ENCODE results near the gene FMN1. TPM values are rescaled to one million over a fixed set of nuclear protein-coding genes. Genes with fewer than 3 reads are reported as not detected.

Gene FMN1
- total and polyA plus RNA-seq, 7 donors: 0.21 to 20.0 (median 2.5) TPM

DNA sequence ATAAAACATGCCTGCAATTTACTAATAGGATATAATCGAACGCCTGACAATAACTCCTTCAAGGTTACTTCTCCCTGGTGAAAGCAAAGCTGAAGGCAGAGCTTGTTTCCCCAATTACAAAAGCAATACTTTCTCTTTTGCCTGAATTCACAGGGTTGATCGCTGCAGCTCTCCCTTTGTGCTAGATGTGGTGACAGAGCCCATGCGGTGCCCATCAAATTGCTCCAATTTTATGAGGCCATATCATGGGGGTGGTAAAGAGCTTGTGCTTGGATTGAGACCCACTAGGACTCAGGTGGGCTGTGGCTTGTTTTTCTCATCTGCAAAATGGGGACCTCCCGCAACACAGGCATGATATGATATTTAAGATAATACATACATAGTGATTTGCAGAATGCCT lies 333.3 kb downstream of the FMN1 start:
- H3K27ac ChIP-seq: no peak overlapping the region

GRCh38 chr15:32859996-32860395 lies 334.5 kb downstream of the FMN1 start:
- ATAC-seq (no peak), DNase-seq (no peak)
- WGBS, 3 donors: 59 to 79% (median 71%) methylated on average over 2 of the region's 2 CpGs
- H3K4me1 ChIP-seq: no peaks in the 10 kb centered on the region
- no peak overlapping the region for H3K4me3 ChIP-seq
- intact Hi-C loops (cut with DNase I): loop anchor here in 1 of 2 donors (10.0 kb wide), 1 partner anchor 125 kb away; no protein-coding TSS in a partner anchor
- no peaks in the 10 kb centered on the region for H3K9me3 ChIP-seq
- H3K27me3 ChIP-seq (ENCODE audit: insufficient read depth in 3 of 3, low read length in 2 of 3): no peaks in the 10 kb centered on the region
- H3K36me3 ChIP-seq (ENCODE audit: insufficient read depth in 1 of 2, low read depth in 1 of 2): no peaks in the 10 kb centered on the region
- no peak overlapping the region for H3K27ac ChIP-seq
- TF ChIP-seq, protein P1, sequence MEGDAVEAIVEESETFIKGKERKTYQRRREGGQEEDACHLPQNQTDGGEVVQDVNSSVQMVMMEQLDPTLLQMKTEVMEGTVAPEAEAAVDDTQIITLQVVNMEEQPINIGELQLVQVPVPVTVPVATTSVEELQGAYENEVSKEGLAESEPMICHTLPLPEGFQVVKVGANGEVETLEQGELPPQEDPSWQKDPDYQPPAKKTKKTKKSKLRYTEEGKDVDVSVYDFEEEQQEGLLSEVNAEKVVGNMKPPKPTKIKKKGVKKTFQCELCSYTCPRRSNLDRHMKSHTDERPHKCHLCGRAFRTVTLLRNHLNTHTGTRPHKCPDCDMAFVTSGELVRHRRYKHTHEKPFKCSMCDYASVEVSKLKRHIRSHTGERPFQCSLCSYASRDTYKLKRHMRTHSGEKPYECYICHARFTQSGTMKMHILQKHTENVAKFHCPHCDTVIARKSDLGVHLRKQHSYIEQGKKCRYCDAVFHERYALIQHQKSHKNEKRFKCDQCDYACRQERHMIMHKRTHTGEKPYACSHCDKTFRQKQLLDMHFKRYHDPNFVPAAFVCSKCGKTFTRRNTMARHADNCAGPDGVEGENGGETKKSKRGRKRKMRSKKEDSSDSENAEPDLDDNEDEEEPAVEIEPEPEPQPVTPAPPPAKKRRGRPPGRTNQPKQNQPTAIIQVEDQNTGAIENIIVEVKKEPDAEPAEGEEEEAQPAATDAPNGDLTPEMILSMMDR (IDR thresholded peaks at IDR 0.05): no peak

More for the DNA sequence above, 333.3 kb downstream of the FMN1 start:
- TF ChIP-seq, protein P1 (IDR thresholded peaks at IDR 0.05): no peak
- intact Hi-C loops (cut with DNase I): loop anchor here in 1 of 2 donors (10.0 kb wide), 1 partner anchor 124 kb away; no protein-coding TSS in a partner anchor
- Histone ChIP-seq H3K4me3 (no peak overlapping the region), H3K4me1 (no peaks in the 10 kb centered on the region), H3K9me3 (no peaks in the 10 kb centered on the region), H3K36me3 (ENCODE audit: insufficient read depth in 1 of 2, low read depth in 1 of 2) (no peaks in the 10 kb centered on the region), H3K27me3 (ENCODE audit: insufficient read depth in 3 of 3, low read length in 2 of 3) (no peaks in the 10 kb centered on the region)
- WGBS, 3 donors: 82 to 96% (median 86%) methylated on average over 5 of the region's 5 CpGs
- no peak for ATAC-seq
- no peak for DNase-seq

GRCh38 chr15:32859251-32859650 lies 335.3 kb downstream of the FMN1 start:
- TF ChIP-seq, protein P1 (IDR thresholded peaks at IDR 0.05): no peak
- H3K27me3 ChIP-seq (ENCODE audit: insufficient read depth in 3 of 3, low read length in 2 of 3): no peaks in the 10 kb centered on the region
- intact Hi-C loops (cut with DNase I): no loop called here
- H3K9me3 ChIP-seq: no peaks in the 10 kb centered on the region
- H3K27ac ChIP-seq: no peak overlapping the region
- no peak for ATAC-seq
- no peak for DNase-seq
- 91 to 95% (median 91%) methylated on average over 3 of the region's 3 CpGs for WGBS, 3 donors
- no peaks in the 10 kb centered on the region for H3K4me1 ChIP-seq
- H3K36me3 ChIP-seq (ENCODE audit: insufficient read depth in 1 of 2, low read depth in 1 of 2): no peaks in the 10 kb centered on the region
- no peak overlapping the region for H3K4me3 ChIP-seq

DNA sequence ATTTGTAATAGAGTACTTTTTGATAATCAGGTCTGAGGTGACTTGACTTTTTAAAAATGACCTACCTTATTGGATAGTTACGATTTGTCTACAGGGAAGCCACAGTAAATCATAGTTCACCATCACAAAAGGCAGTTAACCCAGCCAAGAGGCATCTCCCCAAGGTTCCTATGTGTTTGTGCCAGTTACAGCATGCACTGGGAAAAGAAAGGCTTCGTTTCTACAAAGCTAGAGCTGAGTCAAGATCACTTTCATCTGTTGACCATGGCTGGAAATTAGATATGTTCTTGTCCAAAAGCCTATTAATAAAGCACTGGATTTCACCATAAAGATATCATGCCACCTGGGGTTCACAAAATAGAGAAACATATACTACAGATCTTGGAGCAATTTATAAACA lies 336.8 kb downstream of the FMN1 start:
- TF ChIP-seq, protein P1 (IDR thresholded peaks at IDR 0.05): no peak
- Histone ChIP-seq H3K4me3 (no peak overlapping the region), H3K9me3 (no peaks in the 10 kb centered on the region), H3K4me1 (no peaks in the 10 kb centered on the region), H3K36me3 (ENCODE audit: insufficient read depth in 1 of 2, low read depth in 1 of 2) (no peaks in the 10 kb centered on the region), H3K27me3 (ENCODE audit: insufficient read depth in 3 of 3, low read length in 2 of 3) (no peaks in the 10 kb centered on the region), H3K27ac (no peak overlapping the region)
- WGBS, 3 donors: 31 to 68% (median 33%) methylated on average over 2 of the region's 2 CpGs
- intact Hi-C loops (cut with DNase I): no loop called here
- ATAC-seq (no peak), DNase-seq (no peak)

DNA sequence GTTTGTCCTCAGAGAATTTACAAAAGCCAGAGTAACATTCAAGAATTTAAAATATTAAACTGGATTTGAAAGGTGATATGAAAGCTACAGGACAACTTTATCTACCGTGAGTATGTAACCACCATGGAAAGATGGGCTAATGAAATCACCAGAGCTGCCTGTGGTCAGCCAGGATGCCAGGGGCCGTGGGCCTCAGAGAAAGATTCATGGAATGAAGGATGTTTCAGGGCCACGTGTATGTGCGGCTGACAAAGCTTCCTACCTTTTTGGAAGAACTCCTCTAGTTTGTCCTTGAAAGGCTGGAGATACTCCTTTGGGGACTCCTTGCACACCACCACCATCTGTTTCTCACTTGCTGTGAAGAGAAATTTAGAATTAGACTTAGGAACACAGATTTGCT lies 337.8 kb downstream of the FMN1 start:
- Histone ChIP-seq H3K9me3 (no peaks in the 10 kb centered on the region), H3K36me3 (ENCODE audit: insufficient read depth in 1 of 2, low read depth in 1 of 2) (no peaks in the 10 kb centered on the region), H3K27ac (no peak overlapping the region), H3K27me3 (ENCODE audit: insufficient read depth in 3 of 3, low read length in 2 of 3) (no peaks in the 10 kb centered on the region), H3K4me1 (no peaks in the 10 kb centered on the region), H3K4me3 (no peak overlapping the region)
- whole genome bisulfite sequencing, 3 donors: 71 to 81% (median 80%) methylated on average over 4 of the region's 4 CpGs
- DNase-seq (no peak), ATAC-seq (no peak)
- TF ChIP-seq, protein P1 (IDR thresholded peaks at IDR 0.05): no peak
- intact Hi-C loops (cut with DNase I): no loop called here

All from psoas muscle (tissue), 8 donors.